Thyroid gland (tissue), 4 donors: Measurements from ENCODE around the gene ARHGEF4.

Source experiments
- POLR2A ChIP-seq, 2 donors: fragments of 450-650 bp; IDR thresholded peaks; one replicate each; pipeline ENCODE4 v1.6.1; 2017; ENCODE audit warnings: antibody characterized with exemption in 2 of 2, mild to moderate bottlenecking in 2 of 2, moderate library complexity in 1 of 2
- TF ChIP-seq, protein P1 (sequence below), 6 experiments: fragments of 200-600 bp in 3 of 6; fragments of 450-650 bp in 3 of 6; sonication (generic) in 3 of 6; IDR thresholded peaks; one replicate each; pipeline ENCODE4 v1.5.1; 2016 to 2019; ENCODE audit warnings: antibody characterized with exemption in 6 of 6, mild to moderate bottlenecking in 2 of 6, inconsistent platforms in 1 of 6, moderate library complexity in 1 of 6

DNA sequence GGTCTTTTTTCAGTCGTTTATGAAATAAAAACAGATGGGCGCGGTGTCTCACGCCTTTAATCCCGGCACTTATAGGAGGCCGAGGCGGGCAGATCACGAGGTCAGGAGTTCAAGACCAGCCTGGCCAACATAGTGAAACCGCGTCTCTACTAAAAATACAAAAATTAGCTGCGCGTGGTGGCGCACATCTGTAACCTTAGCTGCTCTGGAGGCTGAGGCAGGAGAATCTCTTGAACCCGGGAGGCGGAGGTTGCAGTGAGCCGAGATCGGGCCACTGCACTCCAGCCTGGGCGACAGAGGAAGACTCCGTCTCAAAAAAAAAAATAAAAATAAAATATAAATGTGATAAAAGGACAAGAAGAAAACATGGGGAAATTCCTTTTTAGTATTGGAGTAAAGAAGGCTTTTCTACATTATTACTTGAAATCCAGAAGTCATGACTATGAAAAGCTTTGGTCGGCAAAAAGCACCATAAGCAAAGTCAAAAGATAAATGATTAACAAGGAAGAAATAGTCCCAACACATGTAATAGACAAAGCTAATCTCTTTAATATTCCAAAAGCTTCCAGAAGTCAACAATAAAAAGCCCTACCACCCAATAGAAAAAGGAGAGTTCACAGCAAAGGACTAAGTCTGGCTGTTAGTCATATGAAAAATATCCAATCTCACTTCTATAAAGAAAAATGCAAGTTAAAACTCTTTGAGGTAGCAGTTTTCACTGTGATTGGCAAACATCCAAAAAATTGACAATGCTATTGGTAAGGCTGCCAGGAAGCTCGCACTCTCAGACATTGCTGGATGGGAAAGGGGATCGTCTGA is 258.0 kb downstream of the ARHGEF4 start:
- TF ChIP-seq, protein P1, sequence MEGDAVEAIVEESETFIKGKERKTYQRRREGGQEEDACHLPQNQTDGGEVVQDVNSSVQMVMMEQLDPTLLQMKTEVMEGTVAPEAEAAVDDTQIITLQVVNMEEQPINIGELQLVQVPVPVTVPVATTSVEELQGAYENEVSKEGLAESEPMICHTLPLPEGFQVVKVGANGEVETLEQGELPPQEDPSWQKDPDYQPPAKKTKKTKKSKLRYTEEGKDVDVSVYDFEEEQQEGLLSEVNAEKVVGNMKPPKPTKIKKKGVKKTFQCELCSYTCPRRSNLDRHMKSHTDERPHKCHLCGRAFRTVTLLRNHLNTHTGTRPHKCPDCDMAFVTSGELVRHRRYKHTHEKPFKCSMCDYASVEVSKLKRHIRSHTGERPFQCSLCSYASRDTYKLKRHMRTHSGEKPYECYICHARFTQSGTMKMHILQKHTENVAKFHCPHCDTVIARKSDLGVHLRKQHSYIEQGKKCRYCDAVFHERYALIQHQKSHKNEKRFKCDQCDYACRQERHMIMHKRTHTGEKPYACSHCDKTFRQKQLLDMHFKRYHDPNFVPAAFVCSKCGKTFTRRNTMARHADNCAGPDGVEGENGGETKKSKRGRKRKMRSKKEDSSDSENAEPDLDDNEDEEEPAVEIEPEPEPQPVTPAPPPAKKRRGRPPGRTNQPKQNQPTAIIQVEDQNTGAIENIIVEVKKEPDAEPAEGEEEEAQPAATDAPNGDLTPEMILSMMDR (IDR thresholded peaks at IDR 0.05) = no peak
- no peak for TF ChIP-seq POLR2A (IDR thresholded peaks at IDR 0.05)
